K562 treated with DMSO at 1 percent for 24 hours (cell line): ENCODE data around the gene OLAH. TPM values are rescaled to one million over a fixed set of nuclear protein-coding genes. Genes with fewer than 3 reads are reported as not detected.

Experiments used
- total RNA-seq: library from RNA; unstranded; fragments of 300-600 nt; gene quantifications from 2 replicates; pipeline ENCODE4 v1.2.3, GENCODE V29; 2022; ENCODE audit warnings: low read depth; ENCODE audit not compliant: insufficient read depth

The OLAH gene
- total RNA-seq: 0.25 TPM in 1 of 2 replicates, not detected in the other

DNA sequence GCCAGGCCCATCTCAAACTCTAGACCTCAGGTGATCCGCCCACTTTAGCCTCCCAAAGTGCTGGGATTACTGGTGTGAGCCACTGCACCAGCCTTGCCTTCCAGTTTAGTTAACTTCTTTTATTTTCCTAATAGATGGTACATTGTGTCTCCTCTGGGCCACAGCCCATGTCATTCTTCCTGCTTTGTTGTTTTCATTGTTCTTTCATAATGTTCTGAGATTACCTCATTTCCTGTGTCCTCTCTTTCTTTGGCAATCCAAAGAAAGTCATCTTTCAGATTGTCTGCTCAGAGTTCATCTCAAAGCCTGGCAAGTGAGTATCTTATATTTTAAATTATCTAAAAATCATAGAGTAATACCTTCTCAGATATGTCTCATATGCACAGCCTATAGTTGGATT is at the start of gene OLAH:
Gene OLAH, plus strand, starts transcription at position 270 of the 400 bp plus-strand sequence. CDS start 3,346 bp downstream, outside the sequence.

DNA sequence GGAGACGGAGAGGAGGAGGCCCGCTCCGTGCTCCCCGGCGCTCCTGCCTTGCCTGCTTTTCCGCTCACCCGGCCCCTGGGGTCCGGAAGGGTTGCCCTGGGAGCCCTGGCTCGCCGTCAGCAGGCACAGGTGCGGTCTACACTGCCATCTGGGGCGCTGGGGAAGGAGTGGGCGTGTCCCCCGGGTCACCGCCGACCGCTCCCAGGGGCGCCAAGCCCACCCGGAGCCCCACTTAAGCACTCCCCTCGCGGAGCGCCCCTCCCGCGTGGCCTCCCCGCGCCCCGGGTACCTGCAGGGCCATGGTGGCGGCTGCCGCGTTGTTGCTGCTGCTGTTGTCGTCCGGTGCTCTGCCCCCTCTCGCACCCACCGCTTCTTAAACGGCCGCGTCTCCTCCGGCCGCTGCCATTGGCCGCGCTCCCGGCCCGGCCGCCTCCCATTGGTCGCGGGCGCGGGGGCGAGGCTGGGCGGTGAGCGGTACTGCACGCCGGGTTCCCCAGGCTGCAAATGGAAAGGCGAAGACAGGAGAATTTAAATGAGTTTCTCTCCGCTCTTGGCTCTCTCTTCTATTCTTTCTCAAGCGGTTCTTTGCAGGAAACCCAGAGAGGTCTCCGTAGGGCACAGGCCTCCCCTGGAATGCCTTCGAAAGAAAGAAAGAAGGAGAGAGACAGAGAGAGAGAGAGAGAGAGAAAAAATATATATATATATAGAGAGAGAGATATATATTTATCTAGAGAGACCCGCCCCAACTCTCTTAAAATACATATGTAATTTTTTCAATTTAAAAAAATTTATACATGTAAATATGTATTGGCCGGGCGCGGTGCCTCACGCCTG is 44.9 kb downstream of the OLAH start, which contains the start of gene ACBD7:
Gene ACBD7, minus strand, starts transcription at position 349 of the 834 bp plus-strand sequence. Its CDS starts 48 bp downstream, at position 301.

DNA sequence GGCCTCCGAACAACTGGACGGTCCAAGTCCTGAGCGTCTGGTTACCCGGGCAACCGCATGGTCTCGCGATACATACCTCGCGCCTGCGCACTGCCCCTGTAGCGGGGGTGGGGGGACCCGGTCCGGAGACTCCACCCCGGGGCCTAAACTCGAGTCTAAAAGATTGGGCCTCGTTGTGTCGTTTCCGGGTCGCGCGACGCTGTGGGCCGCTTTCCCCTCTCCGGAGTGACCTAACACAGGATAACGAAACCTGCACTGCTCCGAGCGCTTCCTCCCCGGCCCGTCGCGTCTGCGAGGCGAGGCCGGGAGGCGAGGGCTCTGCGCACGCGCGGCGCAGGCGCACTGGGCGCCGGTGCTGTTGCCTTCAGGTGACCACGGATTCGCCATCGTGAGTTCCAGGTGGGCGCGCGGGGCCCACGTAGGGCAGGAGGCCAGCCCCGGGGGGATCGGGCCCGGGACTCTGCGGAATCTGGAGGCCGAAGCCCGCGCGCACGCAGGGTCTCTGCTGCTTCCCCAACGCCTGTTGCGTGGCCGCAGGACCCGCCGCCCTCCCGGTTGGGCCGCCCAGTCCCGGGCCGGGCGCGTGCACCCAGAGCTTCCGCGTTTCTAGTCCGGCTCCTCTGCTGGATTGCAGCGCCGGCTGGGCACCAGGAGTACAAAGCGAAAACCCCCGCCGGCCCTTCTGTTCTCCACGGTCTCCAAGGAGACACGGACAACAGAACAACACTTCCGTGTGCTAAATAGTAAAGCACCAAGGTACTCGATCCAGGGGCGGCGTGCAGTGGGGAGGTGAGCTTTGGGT is 53.5 kb downstream of the OLAH start, which contains the start of gene RPP38:
Gene RPP38, plus strand, starts transcription at position 345 of the 802 bp plus-strand sequence. CDS start 5,960 bp downstream, outside the sequence.

Other genes with a start within 250 kb of the OLAH start
- 3.7 and 3.8 TPM in 2 replicates for gene CDNF, start 205.9 kb upstream of the OLAH start, total RNA-seq
- gene HSPA14, start 205.6 kb upstream of the OLAH start, total RNA-seq: 16.2 and 20.1 TPM in 2 replicates
- 14.7 and 15.7 TPM in 2 replicates for gene MSANTD7, start 205.6 kb upstream of the OLAH start, total RNA-seq
- 8.5 and 11.9 TPM in 2 replicates for gene SUV39H2, start 165.1 kb upstream of the OLAH start, total RNA-seq
- gene DCLRE1C, start 89.8 kb upstream of the OLAH start, total RNA-seq: 8.1 and 10.0 TPM in 2 replicates
- 1.8 TPM in 1 of 2 replicates, not detected in the other for gene MEIG1, start 84.6 kb upstream of the OLAH start, total RNA-seq
- gene ACBD7, start 44.8 kb downstream of the OLAH start, total RNA-seq: 1.1 and 2.0 TPM in 2 replicates
- 20.3 and 27.8 TPM in 2 replicates for gene RPP38, start 53.4 kb downstream of the OLAH start, total RNA-seq
- 15.6 and 16.5 TPM in 2 replicates for gene NMT2, start 124.8 kb downstream of the OLAH start, total RNA-seq